GM13976 (cell line): Measurements from ENCODE around the gene ZNF44.

Experiments used
- DNase-seq: peaks from one replicate; pipeline ENCODE4 v3.0.0; 2012; ENCODE audit warnings: low spot score
- CTCF ChIP-seq: IDR thresholded peaks from 2 replicates; pipeline ENCODE4 v1.5.1; 2012; ENCODE audit warnings: borderline replicate concordance, mild to moderate bottlenecking; ENCODE audit not compliant: insufficient read depth; ENCODE audit errors: extremely low read depth, missing control alignments, control extremely low read depth
- in situ Hi-C: fragments of 300-500 bp; cut with MboI; formaldehyde crosslinking; loops from one replicate; pipeline ENCODE4 v1.12.0; 2022; ENCODE audit warnings: low sequenced_read_pairs, mixed read lengths, inconsistent platforms; ENCODE audit not compliant: unreplicated experiment

Gene ZNF44

DNA sequence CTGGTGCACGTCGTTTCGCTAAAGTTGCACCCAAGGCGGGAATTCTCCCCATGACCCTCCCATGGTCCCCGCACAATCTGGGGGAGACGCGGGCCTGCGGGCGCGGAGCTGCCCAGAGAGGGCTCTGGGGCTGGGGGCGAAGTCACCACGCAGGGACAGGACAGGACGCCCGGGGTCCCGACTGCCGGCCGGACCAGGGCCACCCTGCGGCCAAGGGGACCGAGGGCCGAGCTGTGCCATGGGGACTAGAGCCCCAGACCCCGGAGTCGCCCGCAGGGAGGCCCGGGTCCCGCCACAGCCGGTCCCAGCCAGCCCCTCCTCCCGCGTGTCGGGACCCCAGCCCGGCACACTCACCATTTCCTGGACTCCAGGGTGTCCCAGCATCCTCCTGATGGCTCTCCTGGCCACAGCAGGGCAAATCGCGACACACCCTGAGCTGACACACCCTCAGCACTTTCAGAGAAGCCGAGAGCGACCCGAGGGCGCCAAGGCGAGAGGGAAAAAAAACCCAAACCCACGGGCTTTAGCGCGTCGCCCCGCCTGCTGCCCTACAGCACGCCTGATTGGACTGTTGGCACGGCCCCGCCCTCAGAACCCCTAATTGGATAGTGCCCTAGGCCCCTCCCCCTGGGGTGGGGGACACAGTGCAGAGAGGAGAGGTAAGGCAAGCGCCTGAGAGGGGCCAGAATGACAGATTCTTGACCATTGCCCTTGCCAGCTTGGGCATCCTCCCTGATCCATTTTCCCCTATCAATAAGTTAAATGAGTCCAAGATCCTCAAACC, 28.6 kb downstream of the ZNF44 start:
- no peak for DNase-seq
- no peak for TF ChIP-seq CTCF
- in situ Hi-C loops: no loop called here

DNA sequence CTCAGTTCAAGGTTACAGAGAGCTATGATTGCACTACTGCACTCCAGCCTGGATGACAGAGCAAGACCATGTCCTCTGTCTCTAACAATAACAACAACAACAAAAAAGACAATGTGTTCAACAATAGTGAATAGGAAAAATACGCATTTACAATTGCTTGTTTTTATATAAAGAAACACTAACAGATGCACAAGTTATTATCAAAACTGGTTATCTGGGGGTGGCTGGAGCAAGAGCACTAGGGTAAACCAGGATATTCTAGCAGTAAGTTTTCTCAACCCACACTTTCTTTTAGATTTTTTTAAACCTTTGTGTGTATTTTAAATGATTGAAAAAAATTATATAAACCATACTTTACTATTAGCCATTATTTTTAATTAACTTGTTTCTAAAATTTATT, 33.1 kb downstream of the ZNF44 start:
- no peak for DNase-seq
- TF ChIP-seq CTCF: no peak
- in situ Hi-C loops: no loop called here

GRCh38 chr19:12260861-12261260, 33.8 kb downstream of the ZNF44 start:
- in situ Hi-C loops: no loop called here
- no peak for TF ChIP-seq CTCF
- no peak for DNase-seq

- TF ChIP-seq CTCF: no peak
- DNase-seq: no peak
- in situ Hi-C loops: no loop called here
Measured at GRCh38 chr19:12260236-12260635, 34.4 kb downstream of the ZNF44 start.

DNA sequence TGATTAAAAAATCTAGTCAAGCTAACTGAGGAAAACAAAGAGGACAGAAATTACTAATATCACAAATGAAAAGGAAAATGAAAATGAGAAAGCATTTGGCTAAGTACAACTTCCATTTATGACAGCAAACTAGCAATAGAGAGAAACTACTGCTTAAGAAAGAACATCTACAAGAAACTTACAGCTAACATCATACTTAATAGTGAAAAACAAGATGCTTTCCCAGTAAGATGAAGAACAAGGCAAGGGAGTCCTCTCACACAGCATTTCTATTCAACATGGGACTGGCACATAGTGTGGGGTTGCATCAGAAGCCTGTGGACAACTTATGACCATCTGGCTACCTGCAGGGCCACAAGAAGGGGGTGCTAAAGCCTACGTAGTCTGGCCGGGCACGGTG, 39.3 kb downstream of the ZNF44 start:
- in situ Hi-C loops: no loop called here
- no peak for DNase-seq
- TF ChIP-seq CTCF: no peak

DNA sequence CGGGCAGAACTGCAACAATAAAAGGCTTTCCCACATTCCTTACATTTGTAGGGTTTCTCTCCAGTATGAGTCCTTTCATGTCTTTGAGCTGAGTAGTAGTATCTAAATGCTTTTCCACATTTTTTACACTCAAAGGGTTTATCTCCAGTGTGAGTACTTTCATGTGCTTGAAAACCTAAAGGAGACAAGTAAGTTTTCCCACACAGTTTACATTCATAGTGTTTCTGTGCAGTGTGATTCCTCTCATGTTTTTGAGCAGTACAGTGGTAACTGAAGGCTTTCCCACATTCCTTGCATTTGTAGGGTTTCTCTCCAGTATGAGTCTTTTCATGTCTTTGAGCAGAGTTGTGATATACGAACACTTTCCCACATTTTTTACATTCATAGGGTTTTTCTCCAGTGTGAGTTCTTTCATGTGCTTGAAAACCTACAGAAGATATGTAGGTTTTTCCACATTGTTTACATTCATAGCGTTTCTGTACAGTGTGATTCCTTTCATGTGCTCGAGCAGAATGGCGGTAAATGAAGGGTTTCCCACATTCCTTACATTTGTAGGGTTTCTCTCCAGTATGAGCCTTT, 47.0 kb downstream of the ZNF44 start:
- no peak for TF ChIP-seq CTCF
- no peak for DNase-seq
- in situ Hi-C loops: no loop called here

- TF ChIP-seq CTCF: no peak
- in situ Hi-C loops: no loop called here
- no peak for DNase-seq
Measured at GRCh38 chr19:12244370-12244769, 50.3 kb downstream of the ZNF44 start.
